Measurements from ENCODE around the gene POU3F1.

Gene POU3F1

DNA sequence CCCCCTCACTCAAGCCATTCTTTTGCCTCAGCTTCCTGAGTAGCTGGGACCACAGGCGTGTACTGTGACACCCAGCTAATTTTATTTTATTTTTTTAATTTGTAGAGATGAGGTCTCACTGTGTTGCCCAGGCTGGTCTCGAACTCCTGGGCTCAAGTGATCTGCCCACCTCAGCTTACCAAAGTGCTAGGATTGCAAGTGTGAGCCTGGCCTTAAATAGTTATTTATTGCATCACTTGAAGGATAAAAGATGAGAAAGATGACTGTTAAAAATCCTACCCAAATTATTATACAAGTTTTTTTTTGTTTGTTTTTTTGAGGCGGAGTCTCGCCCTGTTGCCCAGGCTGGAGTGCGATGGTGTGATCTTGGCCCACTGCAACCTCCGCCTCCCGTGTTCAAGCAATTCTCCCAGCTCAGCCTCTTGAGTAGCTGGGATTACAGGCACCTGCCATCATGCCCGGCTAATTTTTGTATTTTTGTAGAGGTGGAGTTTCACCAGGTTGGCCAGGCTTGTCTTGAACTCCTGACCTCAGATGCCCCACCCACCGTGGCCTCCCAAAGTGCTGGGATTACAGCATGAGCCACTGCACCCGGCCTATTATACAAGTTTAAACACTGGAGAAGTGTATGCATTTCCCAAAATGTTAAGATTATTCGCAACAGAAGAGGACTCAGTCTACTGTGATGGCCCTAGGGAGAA lies 31.7 kb downstream of the POU3F1 start:
- TF ChIP-seq, protein P1, sequence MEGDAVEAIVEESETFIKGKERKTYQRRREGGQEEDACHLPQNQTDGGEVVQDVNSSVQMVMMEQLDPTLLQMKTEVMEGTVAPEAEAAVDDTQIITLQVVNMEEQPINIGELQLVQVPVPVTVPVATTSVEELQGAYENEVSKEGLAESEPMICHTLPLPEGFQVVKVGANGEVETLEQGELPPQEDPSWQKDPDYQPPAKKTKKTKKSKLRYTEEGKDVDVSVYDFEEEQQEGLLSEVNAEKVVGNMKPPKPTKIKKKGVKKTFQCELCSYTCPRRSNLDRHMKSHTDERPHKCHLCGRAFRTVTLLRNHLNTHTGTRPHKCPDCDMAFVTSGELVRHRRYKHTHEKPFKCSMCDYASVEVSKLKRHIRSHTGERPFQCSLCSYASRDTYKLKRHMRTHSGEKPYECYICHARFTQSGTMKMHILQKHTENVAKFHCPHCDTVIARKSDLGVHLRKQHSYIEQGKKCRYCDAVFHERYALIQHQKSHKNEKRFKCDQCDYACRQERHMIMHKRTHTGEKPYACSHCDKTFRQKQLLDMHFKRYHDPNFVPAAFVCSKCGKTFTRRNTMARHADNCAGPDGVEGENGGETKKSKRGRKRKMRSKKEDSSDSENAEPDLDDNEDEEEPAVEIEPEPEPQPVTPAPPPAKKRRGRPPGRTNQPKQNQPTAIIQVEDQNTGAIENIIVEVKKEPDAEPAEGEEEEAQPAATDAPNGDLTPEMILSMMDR (IDR thresholded peaks at IDR 0.05; ENCODE audit: low read depth, low read length) = no peak
- no peak for DNase-seq (ENCODE audit: low read depth in 2 of 2)
- no peak overlapping the region for H3K4me3 ChIP-seq (replicated peaks in 1 of 2; ENCODE audit: low read depth in 2 of 2, low read length in 2 of 2)

DNA sequence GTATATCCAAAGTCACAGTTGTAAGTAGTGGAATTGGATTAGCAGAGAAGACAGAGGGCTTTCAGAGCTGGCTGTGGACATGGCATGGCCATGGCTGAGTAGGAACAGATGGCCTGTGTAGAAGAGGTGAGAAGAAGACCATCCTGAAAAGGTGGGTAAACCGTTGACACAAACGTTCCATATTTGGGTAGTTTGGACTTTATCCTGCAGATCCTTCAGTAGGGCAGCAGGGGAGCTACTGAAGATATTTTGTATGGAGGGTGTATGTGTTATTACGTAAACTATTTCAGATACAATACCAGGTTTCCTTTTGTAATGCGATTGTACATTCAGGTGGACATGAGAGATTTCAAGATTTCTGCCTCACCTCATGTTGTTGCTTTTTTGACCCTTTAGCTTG lies 32.4 kb downstream of the POU3F1 start:
- TF ChIP-seq, protein P1 (IDR thresholded peaks at IDR 0.05; ENCODE audit: low read depth, low read length) = peak; percentile 30
- DNase-seq (ENCODE audit: low read depth in 2 of 2) = no peak
- no peak overlapping the region for H3K4me3 ChIP-seq (replicated peaks in 1 of 2; ENCODE audit: low read depth in 2 of 2, low read length in 2 of 2)

DNA sequence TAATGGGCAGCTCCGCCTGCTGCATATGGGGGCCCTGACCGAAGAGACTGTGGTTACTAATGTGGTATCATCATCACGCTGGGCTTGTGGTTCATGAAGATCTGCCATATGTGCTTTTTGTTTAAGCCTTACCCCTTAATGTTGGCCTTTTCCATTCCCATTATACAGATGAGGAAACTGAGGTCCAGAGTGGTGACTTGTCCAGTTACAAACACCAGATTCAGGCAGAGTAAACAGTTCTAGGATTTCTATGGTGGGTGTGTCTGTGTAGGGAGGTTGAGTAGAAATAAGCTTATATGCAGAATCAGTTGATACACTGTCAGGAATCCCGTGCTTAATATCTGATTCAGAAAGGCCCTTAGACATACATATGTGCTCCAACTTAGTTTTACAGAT lies 33.4 kb downstream of the POU3F1 start:
- H3K4me3 ChIP-seq (replicated peaks in 1 of 2; ENCODE audit: low read depth in 2 of 2, low read length in 2 of 2) = peak overlapping the region; percentile 78 to 79
- TF ChIP-seq, protein P1 (IDR thresholded peaks at IDR 0.05; ENCODE audit: low read depth, low read length) = no peak
- no peak for DNase-seq (ENCODE audit: low read depth in 2 of 2)

DNA sequence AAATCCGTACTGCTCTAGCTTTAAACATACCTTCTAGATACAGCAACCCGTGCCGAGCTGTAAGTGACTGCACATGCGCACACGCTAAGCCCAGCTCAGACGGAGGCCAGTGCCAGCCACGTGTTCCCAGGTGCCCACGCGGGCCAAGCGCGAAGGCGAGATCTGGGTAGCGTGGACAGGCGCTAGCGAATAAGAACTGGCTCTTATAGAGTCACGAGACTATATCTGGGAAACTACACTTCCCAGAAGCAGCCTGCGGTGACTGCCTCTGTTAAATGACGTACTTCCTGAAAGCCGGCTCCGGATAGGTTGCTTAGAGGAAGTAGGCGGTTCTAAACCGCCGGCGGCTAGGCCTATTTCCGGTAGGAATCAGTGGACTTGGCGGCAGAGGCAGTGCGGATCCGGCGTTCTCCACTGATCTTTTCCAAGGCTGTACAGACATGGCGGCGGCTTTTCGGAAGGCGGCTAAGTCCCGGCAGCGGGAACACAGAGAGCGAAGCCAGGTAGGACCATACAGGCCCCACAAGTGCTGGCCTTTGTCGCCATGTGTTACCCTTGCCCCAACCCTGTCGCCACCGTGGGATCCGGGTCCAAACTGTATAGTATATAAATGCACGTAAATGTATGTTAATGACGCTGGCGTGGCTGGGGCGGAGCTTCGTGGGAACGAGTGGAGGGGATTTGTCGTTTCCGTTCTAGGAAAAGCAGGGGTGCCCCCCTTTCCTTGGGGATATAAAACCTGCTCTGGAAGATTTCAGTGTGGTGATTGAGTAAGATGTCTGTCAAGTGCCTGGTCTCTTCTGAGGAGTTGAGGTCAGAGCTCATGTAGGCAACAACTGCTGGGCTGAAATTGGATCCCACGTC lies 34.0 kb downstream of the POU3F1 start, which contains the start of gene UTP11:
TSS of gene UTP11 (plus strand) at position 372 of the 864 bp plus-strand sequence. CDS start at position 441, 69 bp downstream.
- TF ChIP-seq, protein P1 (IDR thresholded peaks at IDR 0.05; ENCODE audit: low read depth, low read length) = no peak
- peak within 1 kb of the TSS; percentile 78 to 79 for H3K4me3 ChIP-seq (replicated peaks in 1 of 2; ENCODE audit: low read depth in 2 of 2, low read length in 2 of 2)

DNA sequence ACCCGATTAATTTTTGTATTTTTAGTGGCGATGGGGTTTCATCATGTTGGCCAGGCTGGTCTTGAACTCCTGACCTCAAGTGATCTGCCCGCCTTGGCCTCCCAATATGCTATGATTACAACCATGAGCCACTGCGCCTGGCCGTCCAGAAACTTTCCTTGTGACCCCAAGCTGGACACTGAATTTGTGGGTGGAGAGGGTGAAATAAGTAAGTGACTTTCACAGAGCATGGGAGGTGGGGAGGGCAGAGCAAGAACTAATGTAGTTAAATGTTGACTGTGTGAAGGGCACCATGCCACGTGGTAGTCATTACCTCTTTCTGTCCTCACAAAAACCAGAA lies 36.8 kb downstream of the POU3F1 start:
- TF ChIP-seq, protein P1 (IDR thresholded peaks at IDR 0.05; ENCODE audit: low read depth, low read length) = no peak
- no peak overlapping the region for H3K4me3 ChIP-seq (replicated peaks in 1 of 2; ENCODE audit: low read depth in 2 of 2, low read length in 2 of 2)
- no peak for DNase-seq (ENCODE audit: low read depth in 2 of 2)

More for the DNA sequence above, 34.0 kb downstream of the POU3F1 start, which contains the start of gene UTP11:
- DNase-seq (ENCODE audit: low read depth in 2 of 2) = peak; percentile 100

DNA sequence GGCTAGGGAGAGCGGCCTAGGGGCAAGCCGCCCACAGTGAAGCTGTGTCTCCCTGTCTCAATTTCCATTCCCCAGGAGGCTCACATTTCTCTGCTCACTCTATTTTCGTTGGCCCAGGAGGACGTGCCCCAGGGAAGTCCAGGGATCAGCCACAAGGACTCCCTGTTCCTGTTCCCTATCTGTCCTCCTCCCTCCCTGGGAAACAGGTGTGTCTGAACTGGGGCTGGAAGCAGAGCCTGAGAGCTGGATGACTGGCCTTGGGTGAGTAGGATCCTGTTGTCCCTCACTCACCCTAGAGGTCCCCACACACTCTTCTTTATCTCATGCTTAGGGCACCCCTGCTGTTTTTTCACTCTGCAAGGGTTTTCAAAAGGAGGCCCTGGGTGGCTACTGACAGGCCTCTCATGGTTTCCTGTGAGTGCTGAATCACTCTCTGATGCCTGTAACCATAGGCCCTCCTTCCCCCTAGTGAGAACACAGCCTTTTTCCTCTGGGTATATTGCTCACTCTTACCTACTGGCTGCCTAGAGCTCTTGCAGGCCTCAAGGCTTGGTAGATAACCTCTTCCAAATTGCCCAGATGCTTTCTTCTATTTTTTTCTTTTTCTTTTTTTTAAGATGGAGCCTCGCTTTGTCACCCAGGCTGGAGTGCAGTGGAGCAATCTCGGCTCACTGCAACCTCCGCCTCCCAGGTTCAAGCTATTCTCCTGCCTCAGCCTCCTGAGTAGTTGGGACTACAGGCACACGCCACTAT lies 37.3 kb downstream of the POU3F1 start:
- no peak overlapping the region for H3K4me3 ChIP-seq (replicated peaks in 1 of 2; ENCODE audit: low read depth in 2 of 2, low read length in 2 of 2)
- DNase-seq (ENCODE audit: low read depth in 2 of 2) = peak; percentile 78 to 92
- TF ChIP-seq, protein P1 (IDR thresholded peaks at IDR 0.05; ENCODE audit: low read depth, low read length) = no peak
